Left colon (tissue), 2 donors: Measurements from ENCODE around the gene OR1L8. TPM values are rescaled to one million over a fixed set of nuclear protein-coding genes. Genes with fewer than 3 reads are reported as not detected.
"Not testable (repeated sequence)": the region's sequence is repeated elsewhere in the genome, so short reads cannot be mapped to it uniquely, and the experiment has no call there.

Experiments used
- ATAC-seq: fragments of 200-7000 bp; cut with Tn5 transposase; one replicate; pipeline ENCODE4 v1.9.1; 2020; ENCODE audit warnings: mild to moderate bottlenecking, moderate library complexity
- DNase-seq, 2 donors: peaks; one replicate each; pipeline ENCODE4 v3.0.0-alpha.2; 2020
- intact Hi-C, 2 donors: fragments of 100-400 bp; cut with DNase I in 1 of 2; cut with micrococcal nuclease in 1 of 2; formaldehyde crosslinking; loops; one replicate each; pipeline versions ENCODE4 v1.11.2 to v1.14.0; 2022; cut with DNase I, micrococcal nuclease
- long read RNA-seq: library from polyadenylated mRNA; unstranded; transcript quantifications from one replicate; pipeline ENCODE4 v2.0.0, GENCODE V29; 2021
- total RNA-seq, 2 donors: library from RNA; stranded (reverse); fragmentation: NEBNext Ultra II Directional; extraction: Animal tissue kit (Norgen Biotek cat#: 25700); gene quantifications; one replicate each; pipeline ENCODE4 v1.2.1, GENCODE V29; 2021
- donor health status: DM: no; HTN: no; CAD: no.
- donor health status: DM: yes; HTN: yes; CAD: no.

Gene OR1L8
- total RNA-seq = not detected
- long read RNA-seq = 0 reads

GRCh38 chr9:122583284-122583683 is at the start of gene OR1L8:
Gene OR1L8, minus strand, starts transcription at chr9:122583384. Its CDS starts 14,907 bp downstream, at chr9:122568477.
- ATAC-seq, DNase-seq, intact Hi-C loops: not testable (repeated sequence)

GRCh38 chr9:122619996-122620395 is 36.8 kb upstream of the OR1L8 start:
- ATAC-seq (no peak), DNase-seq (no peak)
- intact Hi-C loops = no loop called here

- DNase-seq = no peak
- intact Hi-C loops = no loop called here
- no peak for ATAC-seq
Measured at GRCh38 chr9:122614362-122614761, 31.2 kb upstream of the OR1L8 start, which contains the start of gene OR1Q1. Gene OR1Q1, plus strand, starts transcription at chr9:122614738. Its CDS starts 0 bp downstream, at chr9:122614738.

GRCh38 chr9:122609804-122610203 is 26.6 kb upstream of the OR1L8 start:
- DNase-seq = no peak
- intact Hi-C loops = no loop called here
- ATAC-seq = no peak

GRCh38 chr9:122606587-122606986 is 23.4 kb upstream of the OR1L8 start:
- ATAC-seq (no peak), DNase-seq (no peak)
- intact Hi-C loops = no loop called here

- ATAC-seq (no peak), DNase-seq (no peak)
- intact Hi-C loops = no loop called here
Measured at GRCh38 chr9:122605691-122606090, 22.5 kb upstream of the OR1L8 start.

- intact Hi-C loops = no loop called here
- ATAC-seq (no peak), DNase-seq (no peak)
Measured at GRCh38 chr9:122580360-122580759, 2.8 kb downstream of the OR1L8 start.

GRCh38 chr9:122579874-122580273 is 3.3 kb downstream of the OR1L8 start:
- intact Hi-C loops = no loop called here
- DNase-seq (no peak), ATAC-seq (no peak)

- intact Hi-C loops = no loop called here
- no peak for ATAC-seq
- DNase-seq = no peak
Measured at GRCh38 chr9:122572456-122572855, 10.7 kb downstream of the OR1L8 start.

GRCh38 chr9:122567901-122568300 is 15.3 kb downstream of the OR1L8 start:
- intact Hi-C loops = no loop called here
- ATAC-seq = no peak
- no peak for DNase-seq

- ATAC-seq (no peak), DNase-seq (no peak)
Measured at GRCh38 chr9:122562134-122562760, 20.9 kb downstream of the OR1L8 start.

GRCh38 chr9:122561446-122561845 is 21.7 kb downstream of the OR1L8 start:
- ATAC-seq = no peak
- no peak for DNase-seq
- intact Hi-C loops = no loop called here

More at GRCh38 chr9:122562134-122562760, 20.9 kb downstream of the OR1L8 start:
- intact Hi-C loops = no loop called here

- intact Hi-C loops = no loop called here
- ATAC-seq (no peak), DNase-seq (no peak)
Measured at GRCh38 chr9:122552812-122553211, 30.4 kb downstream of the OR1L8 start, which contains the start of gene OR1N2. Gene OR1N2, plus strand, starts transcription at chr9:122553112. Its CDS starts 100 bp downstream, at chr9:122553212.

GRCh38 chr9:122551371-122551770 is 31.8 kb downstream of the OR1L8 start:
- no peak for DNase-seq
- no peak for ATAC-seq
- intact Hi-C loops = no loop called here

- DNase-seq = no peak
- intact Hi-C loops = no loop called here
- no peak for ATAC-seq
Measured at GRCh38 chr9:122546196-122546595, 37.0 kb downstream of the OR1L8 start.

- DNase-seq (no peak), ATAC-seq (no peak)
- intact Hi-C loops = no loop called here
Measured at GRCh38 chr9:122538757-122539156, 44.4 kb downstream of the OR1L8 start.

GRCh38 chr9:122537066-122537465 is 46.1 kb downstream of the OR1L8 start:
- DNase-seq, ATAC-seq, intact Hi-C loops: not testable (repeated sequence)

GRCh38 chr9:122536134-122536533 is 47.0 kb downstream of the OR1L8 start:
- ATAC-seq (no peak), DNase-seq (no peak)
- intact Hi-C loops = no loop called here

GRCh38 chr9:122531157-122531556 is 52.0 kb downstream of the OR1L8 start:
- ATAC-seq, DNase-seq, intact Hi-C loops: not testable (repeated sequence)

- ATAC-seq = no peak
- DNase-seq = no peak
- intact Hi-C loops = no loop called here
Measured at GRCh38 chr9:122527193-122527592, 56.0 kb downstream of the OR1L8 start, which contains the start of gene OR1N1. Gene OR1N1, minus strand, starts transcription at chr9:122527293. Its CDS starts 0 bp downstream, at chr9:122527293.

GRCh38 chr9:122526602-122527001 is 56.6 kb downstream of the OR1L8 start:
- no peak for ATAC-seq
- intact Hi-C loops = no loop called here
- no peak for DNase-seq
